Left lung (tissue), 10 donors: ENCODE results near the gene ACO2. TPM values are rescaled to one million over a fixed set of nuclear protein-coding genes. Genes with fewer than 3 reads are reported as not detected.

Experiments used
- ATAC-seq: fragments of 200-7000 bp; cut with Tn5 transposase; one replicate; pipeline ENCODE4 v1.9.1; 2020; ENCODE audit warnings: moderate library complexity
- DNase-seq, 4 donors: peaks; one replicate each; pipeline ENCODE4 v3.0.0-alpha.2; 2013 to 2020
- H3K27ac ChIP-seq, 2 donors: fragments of 200-600 bp; sonication (generic) in 1 of 2; one replicate each; pipeline versions ENCODE4 v1.5.0 to v1.8.0; 2020 to 2021
- H3K27me3 ChIP-seq, 2 donors: fragments of 200-600 bp; sonication (generic) in 1 of 2; one replicate each; pipeline versions ENCODE4 v1.5.0 to v1.8.0; 2020 to 2021
- H3K36me3 ChIP-seq, 2 donors: fragments of 200-600 bp; sonication (generic) in 1 of 2; one replicate each; pipeline versions ENCODE4 v1.5.0 to v1.8.0; 2020 to 2021
- H3K4me1 ChIP-seq, 2 donors: fragments of 200-600 bp; one replicate each; pipeline ENCODE4 v1.8.0; 2021
- H3K4me3 ChIP-seq, 2 donors: fragments of 200-600 bp; sonication (generic) in 1 of 2; one replicate each; pipeline versions ENCODE4 v1.5.0 to v1.8.0; 2020 to 2021; ENCODE audit warnings: mild to moderate bottlenecking in 1 of 2
- H3K9me3 ChIP-seq, 2 donors: fragments of 200-600 bp; sonication (generic) in 1 of 2; one replicate each; pipeline versions ENCODE4 v1.5.0 to v1.8.0; 2020 to 2021
- CTCF ChIP-seq, 2 donors: fragments of 200-600 bp; sonication (generic) in 1 of 2; IDR thresholded peaks; one replicate each; pipeline versions ENCODE4 v1.5.0 to v1.8.0; 2021; ENCODE audit warnings: antibody characterized with exemption in 2 of 2
- intact Hi-C, 2 donors: fragments of 100-400 bp; cut with DNase I; formaldehyde crosslinking; loops; one replicate each; pipeline versions ENCODE4 v1.11.2 to v1.14.2; 2022
- polyA plus RNA-seq, 6 donors: library from polyadenylated mRNA; unstranded; fragments of 120-200 nt; gene quantifications; one replicate each; pipeline ENCODE4 v1.2.1, GENCODE V29; 2013; ENCODE audit not compliant: insufficient read length in 6 of 6
- total RNA-seq, 2 donors: library from RNA; stranded (reverse); fragmentation: NEBNext Ultra II Directional; extraction: Animal tissue kit (Norgen Biotek cat#: 25700); gene quantifications; one replicate each; pipeline ENCODE4 v1.2.1, GENCODE V29; 2021
- donor health status: DM: no; HTN: yes; CAD: no.
- donor health status: DM: no; HTN: no; CAD: no.

Gene ACO2
- total and polyA plus RNA-seq, 8 donors = 51.0 to 91.8 (median 59.4) TPM

- peaks cover 0 to under 1% of the 10 kb centered on the region in 2 donors for H3K4me1 ChIP-seq
- no peak for ATAC-seq
- H3K36me3 ChIP-seq = peaks cover 0 to 74% of the 10 kb centered on the region in 2 donors
- H3K27me3 ChIP-seq = no peaks in the 10 kb centered on the region
- no peak for TF ChIP-seq CTCF (IDR thresholded peaks at IDR 0.05)
- H3K27ac ChIP-seq = no peak overlapping the region
- intact Hi-C loops = no loop called here
- no peak for DNase-seq
- H3K4me3 ChIP-seq = no peak overlapping the region
- H3K9me3 ChIP-seq = no peaks in the 10 kb centered on the region
Measured at GRCh38 chr22:41535244-41535643, 66.3 kb downstream of the ACO2 start.

GRCh38 chr22:41537203-41537602 is 68.3 kb downstream of the ACO2 start:
- no peak for ATAC-seq
- intact Hi-C loops = no loop called here
- no peak overlapping the region for H3K27ac ChIP-seq
- H3K4me1 ChIP-seq = peaks cover 0 to 19% of the 10 kb centered on the region in 2 donors
- peaks cover 0 to 63% of the 10 kb centered on the region in 2 donors for H3K36me3 ChIP-seq
- no peak overlapping the region for H3K4me3 ChIP-seq
- DNase-seq = no peak
- no peaks in the 10 kb centered on the region for H3K9me3 ChIP-seq
- TF ChIP-seq CTCF (IDR thresholded peaks at IDR 0.05) = no peak
- H3K27me3 ChIP-seq = no peaks in the 10 kb centered on the region

- Histone ChIP-seq H3K4me3 (no peak overlapping the region), H3K27ac (no peak overlapping the region), H3K27me3 (no peaks in the 10 kb centered on the region), H3K4me1 (peaks cover 11 to 33% of the 10 kb centered on the region in 2 donors), H3K9me3 (no peaks in the 10 kb centered on the region), H3K36me3 (peaks cover 0 to 50% of the 10 kb centered on the region in 2 donors)
- ATAC-seq (no peak), DNase-seq (no peak)
- no peak for TF ChIP-seq CTCF (IDR thresholded peaks at IDR 0.05)
- intact Hi-C loops = no loop called here
Measured at GRCh38 chr22:41538583-41538982, 69.7 kb downstream of the ACO2 start.

- Histone ChIP-seq H3K9me3 (no peaks in the 10 kb centered on the region), H3K27ac (no peak overlapping the region), H3K4me1 (peaks cover 11 to 36% of the 10 kb centered on the region in 2 donors), H3K36me3 (peaks cover 0 to 47% of the 10 kb centered on the region in 2 donors), H3K27me3 (no peaks in the 10 kb centered on the region), H3K4me3 (no peak overlapping the region)
- intact Hi-C loops = no loop called here
- no peak for TF ChIP-seq CTCF (IDR thresholded peaks at IDR 0.05)
- DNase-seq (no peak), ATAC-seq (no peak)
Measured at GRCh38 chr22:41539146-41540005, 70.5 kb downstream of the ACO2 start.

- H3K4me3 ChIP-seq = no peak overlapping the region
- H3K27me3 ChIP-seq = no peaks in the 10 kb centered on the region
- intact Hi-C loops = no loop called here
- no peak for DNase-seq
- H3K27ac ChIP-seq = no peak overlapping the region
- TF ChIP-seq CTCF (IDR thresholded peaks at IDR 0.05) = no peak
- H3K9me3 ChIP-seq = no peaks in the 10 kb centered on the region
- peaks cover 0 to 47% of the 10 kb centered on the region in 2 donors for H3K36me3 ChIP-seq
- peaks cover 14 to 40% of the 10 kb centered on the region in 2 donors for H3K4me1 ChIP-seq
- no peak for ATAC-seq
Measured at GRCh38 chr22:41540006-41540315, 71.0 kb downstream of the ACO2 start.
